Hematopoietic multipotent progenitor cell treated with erythropoietin and hydrocortisone succinate and interleukin-3 and kit ligand, for 4 days (in vitro differentiated cells): ENCODE measurements around the gene MTX1.
A peak's percentile ranks its signal among the peaks of the same experiment; 100 is the strongest.
"Not testable (repeated sequence)": the region's sequence is repeated elsewhere in the genome, so short reads cannot be mapped to it uniquely, and the experiment has no call there.

ENCODE experiments used
- DNase-seq: peaks from one replicate; pipeline ENCODE4 v3.0.0-alpha.2; 2015

MTX1 gene

GRCh38 chr1:155189926-155190325, 18.6 kb upstream of the MTX1 start:
- not testable (repeated sequence) for DNase-seq

- DNase-seq, result no peak
These were observed 16.6 kb upstream of the MTX1 start for GRCh38 chr1:155191904-155192303.

- DNase-seq, result peak; percentile 92
These were observed 15.9 kb upstream of the MTX1 start for GRCh38 chr1:155192346-155193274.

- DNase-seq, result peak; percentile 96
These were observed 15.1 kb upstream of the MTX1 start for GRCh38 chr1:155193275-155193990.

GRCh38 chr1:155193991-155194240, 14.6 kb upstream of the MTX1 start:
- DNase-seq, result not testable (repeated sequence)

- DNase-seq, result no peak
These were observed 13.0 kb upstream of the MTX1 start for GRCh38 chr1:155195201-155196102.

- DNase-seq, result no peak
These were observed 12.2 kb upstream of the MTX1 start for GRCh38 chr1:155196103-155196892.

GRCh38 chr1:155196893-155197638, 11.4 kb upstream of the MTX1 start:
- no peak for DNase-seq

- no peak for DNase-seq
These were observed 10.5 kb upstream of the MTX1 start for GRCh38 chr1:155197901-155198546.

GRCh38 chr1:155198547-155198906, 10.0 kb upstream of the MTX1 start:
- DNase-seq, result no peak

GRCh38 chr1:155199792-155200191, 8.7 kb upstream of the MTX1 start:
- no peak for DNase-seq

GRCh38 chr1:155200920-155201319, 7.6 kb upstream of the MTX1 start:
- DNase-seq, result no peak

- no peak for DNase-seq
These were observed 6.3 kb upstream of the MTX1 start for GRCh38 chr1:155202198-155202597.

GRCh38 chr1:155202731-155203515, 5.6 kb upstream of the MTX1 start:
- DNase-seq, result no peak

GRCh38 chr1:155205035-155205434, 3.5 kb upstream of the MTX1 start:
- DNase-seq, result no peak

GRCh38 chr1:155205969-155206593, 2.4 kb upstream of the MTX1 start:
- DNase-seq, result no peak

- peak; percentile 94 for DNase-seq
These were observed 1.3 kb upstream of the MTX1 start for GRCh38 chr1:155206891-155207805.

GRCh38 chr1:155207806-155208540, 522 bp upstream of the MTX1 start, which contains the start of gene THBS3:
Gene THBS3, minus strand, starts transcription at chr1:155207897. Its CDS starts 21 bp downstream, at chr1:155207876.
- peak; percentile 37 for DNase-seq
